Measurements from ENCODE around the gene RNF32.

Gene RNF32

DNA sequence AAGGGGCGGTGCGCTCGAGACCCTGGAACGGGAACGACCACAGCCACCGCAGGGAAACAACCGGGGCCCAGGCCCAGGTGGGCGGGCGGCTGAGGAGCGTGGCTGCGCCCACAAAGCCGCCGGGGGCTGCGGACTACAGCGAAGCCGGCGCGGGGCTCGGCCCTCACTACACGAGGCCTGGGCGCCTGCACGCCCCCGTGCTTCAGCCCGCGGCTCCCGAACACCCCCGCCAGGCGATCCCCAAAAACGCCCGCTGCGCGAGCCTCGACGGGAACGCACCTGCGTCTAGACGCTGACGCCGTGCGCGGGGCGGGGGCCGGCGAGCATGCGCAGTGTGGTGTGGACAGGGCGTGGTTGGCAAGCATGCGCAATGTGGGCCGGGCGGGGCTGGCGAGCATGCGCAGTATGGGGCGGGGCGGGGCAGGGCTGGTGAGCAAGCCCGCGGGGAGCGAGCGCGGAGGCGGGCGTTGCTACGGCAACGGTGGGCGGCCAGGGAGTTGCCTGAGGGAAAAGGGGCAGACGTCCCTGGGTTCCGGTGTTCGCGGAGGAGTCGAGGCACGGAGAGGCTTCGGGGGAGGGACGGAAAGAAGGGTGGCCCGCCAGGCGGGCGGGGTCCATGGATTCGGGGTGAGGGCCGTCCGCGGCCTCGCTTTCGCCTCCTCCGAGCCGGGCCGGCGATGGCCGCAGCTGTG, at the start of gene RNF32:
Gene RNF32 (plus strand): TSS at position 518 of the 692 bp plus-strand sequence. CDS start 3,104 bp downstream, outside the sequence.
- DNase-seq, result peak; percentile 91

DNA sequence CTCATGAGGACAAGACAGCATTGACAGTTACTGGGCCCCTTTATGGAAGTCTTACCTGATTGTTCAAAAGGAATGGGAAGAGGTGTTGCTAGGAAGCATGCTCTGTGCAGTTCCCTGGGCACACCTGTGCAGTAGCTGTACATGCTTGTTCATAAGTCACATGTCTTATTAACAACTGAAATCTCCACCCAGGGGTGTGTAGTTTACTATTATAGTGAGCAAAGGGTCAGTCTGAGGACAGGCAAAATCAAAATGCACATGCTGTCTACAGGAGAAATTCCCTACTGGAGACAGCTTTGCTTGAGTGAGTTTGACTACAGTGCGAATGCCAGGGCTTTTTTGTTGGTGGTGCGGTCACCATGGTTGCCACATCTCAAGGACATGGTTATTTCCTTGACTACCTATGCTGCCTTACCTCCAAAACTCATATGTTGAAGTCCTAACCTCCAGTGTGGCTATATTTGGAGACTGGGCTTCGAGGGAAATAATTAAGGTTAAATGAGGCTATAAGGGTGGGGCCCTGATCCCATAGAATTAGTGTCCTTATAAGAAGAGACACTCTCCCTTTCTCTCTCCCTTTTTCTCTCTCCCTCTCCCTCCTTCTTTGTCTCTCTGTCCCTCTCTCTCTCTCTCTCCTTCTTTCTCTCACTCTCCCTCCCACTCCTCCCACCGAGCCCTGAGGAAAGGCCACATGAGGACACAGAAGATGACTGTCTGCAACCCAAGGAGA, 48.3 kb upstream of the RNF32 start:
- no peak for DNase-seq

DNA sequence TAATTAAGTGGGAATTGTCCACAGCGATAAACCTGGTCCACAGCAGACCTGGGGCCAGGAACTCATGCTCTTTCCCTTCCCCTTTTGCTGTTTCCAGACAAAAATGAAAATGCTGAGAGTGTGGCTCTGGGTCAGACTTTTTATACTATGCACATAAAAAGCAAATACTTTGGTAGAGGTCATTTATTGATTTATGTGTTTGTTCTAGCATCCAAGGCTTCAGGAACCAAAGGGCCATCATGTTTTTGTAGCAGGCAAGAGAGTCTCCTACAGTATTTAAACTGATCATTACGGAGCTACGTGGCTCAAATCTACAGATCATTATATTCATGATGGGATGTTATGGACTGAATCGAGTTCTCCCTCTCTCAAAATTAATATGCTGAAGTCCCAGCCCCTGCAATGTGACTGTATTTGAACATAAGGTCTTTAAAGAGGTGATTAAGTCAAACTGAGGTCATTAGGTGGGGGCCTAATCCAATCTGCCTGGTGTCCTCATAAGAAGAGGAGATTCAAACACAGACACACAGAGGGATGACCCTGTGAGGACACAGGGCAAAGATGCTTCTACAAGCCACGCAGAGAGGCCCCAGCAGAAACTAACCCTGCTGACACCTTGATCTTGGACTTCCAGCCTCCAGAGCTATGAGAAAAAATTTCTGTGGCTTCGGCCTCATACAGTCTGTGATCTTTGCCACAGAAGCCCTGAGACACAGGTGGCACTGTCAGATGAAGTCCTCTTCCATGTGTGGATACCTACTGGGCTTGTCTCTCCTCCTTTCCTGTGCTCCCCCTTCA, 46.1 kb upstream of the RNF32 start:
- no peak for DNase-seq

DNA sequence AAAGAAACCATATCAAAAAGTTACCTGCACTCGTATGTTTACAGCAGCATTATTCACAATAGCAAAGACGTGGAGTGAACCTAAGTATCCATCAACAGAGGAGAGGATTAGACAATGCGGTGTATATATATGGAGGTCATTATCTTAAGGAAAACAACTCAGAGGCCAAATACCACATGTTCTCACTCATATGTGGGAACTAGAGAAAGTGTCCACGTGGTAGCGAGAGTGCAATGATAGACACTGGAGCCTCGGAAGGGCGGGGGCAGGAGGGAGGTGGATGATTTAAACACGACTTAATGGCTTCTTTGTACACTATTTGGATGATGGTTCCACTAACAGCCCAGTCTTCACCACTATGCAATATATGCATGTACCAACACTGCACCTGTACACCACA, 40.1 kb upstream of the RNF32 start:
- DNase-seq, result no peak

DNA sequence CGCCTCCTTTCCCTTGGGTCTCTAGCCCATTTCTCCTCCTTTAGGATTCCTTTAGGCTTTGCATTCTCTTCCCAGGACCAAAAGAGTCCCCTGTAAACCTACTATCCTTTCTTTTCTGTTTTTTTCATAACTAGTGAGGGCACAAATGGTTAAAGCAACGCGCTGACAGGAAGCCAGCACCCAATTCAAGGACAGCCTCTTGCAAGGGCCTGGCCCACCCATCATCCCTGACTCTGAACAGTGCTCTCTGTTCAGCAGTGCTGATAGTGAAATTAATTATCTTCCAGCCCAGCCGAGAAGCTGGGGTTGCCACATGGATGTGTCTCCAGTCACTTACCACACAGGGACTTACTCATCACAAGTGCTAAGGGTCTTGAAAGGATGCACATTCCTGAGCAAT, 38.3 kb upstream of the RNF32 start:
- no peak for DNase-seq

DNA sequence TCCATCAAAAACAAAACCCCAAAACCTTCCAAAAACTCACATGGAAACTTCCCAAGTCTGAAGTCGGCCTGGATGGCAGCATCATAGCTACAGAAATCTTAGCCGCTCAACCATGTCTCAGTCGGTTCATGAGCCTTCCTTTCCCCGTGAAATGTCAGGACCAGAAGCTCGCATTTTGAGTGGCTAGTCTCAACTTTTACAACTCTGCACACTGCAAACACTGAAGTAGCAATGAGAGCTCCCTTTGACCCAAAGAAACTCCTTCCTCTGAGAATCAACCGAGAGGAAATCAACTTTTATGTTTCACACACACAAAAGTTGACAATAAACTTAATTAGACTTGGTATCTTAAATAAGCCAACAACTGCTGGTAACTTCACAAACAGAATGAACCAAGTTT, 37.6 kb upstream of the RNF32 start:
- DNase-seq, result no peak

DNA sequence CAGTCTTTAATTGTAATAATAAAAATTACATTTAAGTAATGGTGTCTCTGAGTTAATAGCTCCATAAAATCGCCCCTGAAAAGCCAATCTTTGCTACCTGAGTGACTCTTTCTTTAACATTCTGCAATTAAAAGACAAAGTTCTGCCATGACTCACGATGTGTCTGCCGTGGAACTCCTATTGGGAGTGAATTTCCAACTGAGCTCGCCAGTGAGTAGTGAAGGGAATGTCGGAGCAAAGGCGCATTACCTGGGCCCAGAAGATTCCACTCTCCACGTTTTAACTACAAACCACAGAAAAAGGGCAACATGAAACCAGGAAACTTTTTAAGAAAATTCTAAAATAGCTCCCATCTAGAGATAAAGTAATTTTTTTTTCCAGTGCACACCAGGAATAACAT, 36.9 kb upstream of the RNF32 start:
- no peak for DNase-seq

DNA sequence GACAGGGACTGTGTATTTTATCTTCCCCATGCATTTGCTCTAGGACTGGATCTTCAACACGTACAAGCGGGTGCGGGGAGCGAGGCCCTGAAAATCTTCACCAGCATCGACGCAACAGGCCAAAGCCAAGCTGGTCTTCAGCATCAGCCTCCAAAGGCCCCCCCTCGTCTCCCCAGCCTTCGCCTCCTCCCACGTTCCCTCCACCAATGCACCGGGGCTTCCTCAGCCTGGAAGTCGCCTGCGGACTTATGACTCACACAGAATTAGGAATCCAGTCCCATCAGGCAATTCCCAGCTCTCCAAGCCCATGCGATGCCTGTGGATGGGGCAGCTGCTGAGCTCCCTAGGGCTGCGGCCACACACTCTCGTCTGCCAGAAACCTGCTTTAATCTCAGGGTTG, 36.3 kb upstream of the RNF32 start:
- DNase-seq, result no peak

DNA sequence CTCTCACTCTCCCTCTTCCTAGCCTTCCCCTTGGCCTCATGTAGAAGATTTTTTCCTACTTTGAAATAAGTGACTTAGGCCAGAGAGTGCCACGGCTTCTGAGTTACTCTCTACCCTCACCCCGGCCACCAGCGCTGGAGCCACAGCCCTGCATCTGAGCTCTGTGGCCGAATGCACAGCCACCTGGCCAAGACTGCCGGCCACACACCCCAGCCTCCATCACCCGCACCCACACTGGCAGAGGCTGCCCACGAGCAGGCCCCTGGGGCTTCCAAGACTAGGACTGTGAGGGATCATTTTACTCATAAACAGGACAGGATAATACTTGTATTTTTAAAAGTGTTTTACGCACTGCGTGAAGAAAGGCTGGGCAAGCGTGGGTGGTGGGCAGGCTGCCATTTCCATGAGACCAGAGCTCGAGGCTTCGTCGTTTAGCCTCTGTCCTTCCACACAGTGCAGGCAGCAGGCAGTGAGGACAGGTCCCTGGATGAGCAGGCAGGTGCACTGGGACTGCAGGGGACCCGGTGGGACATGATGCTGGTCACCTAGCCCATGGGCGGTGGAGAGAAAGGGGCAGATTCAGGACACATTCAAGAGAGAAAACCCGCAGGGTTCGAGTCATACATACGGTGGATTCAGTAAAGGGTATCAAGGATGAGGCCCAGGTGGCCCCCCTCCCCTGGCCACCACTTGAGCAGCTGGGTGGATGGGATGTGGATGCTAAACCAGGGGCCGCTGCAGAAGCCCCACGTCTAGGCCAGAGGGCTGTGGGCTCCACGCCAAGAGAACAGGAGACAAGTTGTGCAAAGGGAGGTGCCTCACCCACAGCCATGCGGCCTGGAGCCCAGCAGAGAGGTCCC, 35.5 kb upstream of the RNF32 start:
- DNase-seq, result no peak

DNA sequence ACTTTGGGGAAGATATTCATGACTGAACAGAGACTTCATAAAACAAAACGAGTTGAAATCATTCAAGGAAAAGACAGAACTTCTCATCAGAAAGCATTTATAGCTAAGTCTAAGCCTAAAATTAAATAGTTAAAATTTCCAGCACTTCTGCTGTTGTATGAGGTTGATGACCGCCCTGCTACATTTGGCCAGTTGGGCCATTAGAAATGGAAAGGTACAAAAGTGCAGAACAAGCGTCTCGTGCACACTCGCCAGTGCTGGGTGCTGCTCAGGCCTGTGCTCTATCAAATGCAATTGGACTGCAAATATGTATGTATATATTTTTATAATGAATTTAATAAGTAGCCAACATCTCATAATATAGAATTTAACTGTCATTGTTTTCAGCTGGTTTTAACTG, 34.4 kb upstream of the RNF32 start:
- no peak for DNase-seq

DNA sequence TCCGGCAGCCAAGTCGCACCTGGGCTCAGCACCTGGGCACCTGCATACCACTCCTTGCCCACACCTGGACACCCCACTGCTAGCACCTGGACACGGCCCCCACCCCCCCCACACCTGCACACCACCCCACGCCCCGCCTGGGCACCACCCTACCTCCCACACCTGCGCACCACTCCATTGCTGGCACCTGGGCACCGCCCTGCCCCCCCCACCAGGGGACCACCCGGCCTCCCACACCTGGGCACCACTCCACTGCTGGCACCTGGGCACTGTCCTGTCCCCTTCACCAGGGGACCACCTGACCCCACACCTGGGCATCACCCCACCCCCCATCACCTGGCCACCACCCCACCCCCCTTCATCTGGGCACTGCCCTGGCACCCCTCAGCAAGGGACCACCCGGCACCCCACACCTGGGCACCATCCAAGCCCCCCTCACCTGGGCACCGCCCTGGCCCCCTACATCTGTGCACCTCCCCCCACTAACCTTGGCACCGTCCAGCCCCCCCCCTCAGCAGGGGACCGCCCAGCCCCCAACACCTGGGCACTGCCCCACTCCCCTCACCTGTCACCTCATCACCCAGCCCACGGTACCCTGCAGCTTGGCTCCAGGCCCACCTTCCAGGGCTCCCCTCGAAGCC, 33.8 kb upstream of the RNF32 start:
- DNase-seq, result no peak

DNA sequence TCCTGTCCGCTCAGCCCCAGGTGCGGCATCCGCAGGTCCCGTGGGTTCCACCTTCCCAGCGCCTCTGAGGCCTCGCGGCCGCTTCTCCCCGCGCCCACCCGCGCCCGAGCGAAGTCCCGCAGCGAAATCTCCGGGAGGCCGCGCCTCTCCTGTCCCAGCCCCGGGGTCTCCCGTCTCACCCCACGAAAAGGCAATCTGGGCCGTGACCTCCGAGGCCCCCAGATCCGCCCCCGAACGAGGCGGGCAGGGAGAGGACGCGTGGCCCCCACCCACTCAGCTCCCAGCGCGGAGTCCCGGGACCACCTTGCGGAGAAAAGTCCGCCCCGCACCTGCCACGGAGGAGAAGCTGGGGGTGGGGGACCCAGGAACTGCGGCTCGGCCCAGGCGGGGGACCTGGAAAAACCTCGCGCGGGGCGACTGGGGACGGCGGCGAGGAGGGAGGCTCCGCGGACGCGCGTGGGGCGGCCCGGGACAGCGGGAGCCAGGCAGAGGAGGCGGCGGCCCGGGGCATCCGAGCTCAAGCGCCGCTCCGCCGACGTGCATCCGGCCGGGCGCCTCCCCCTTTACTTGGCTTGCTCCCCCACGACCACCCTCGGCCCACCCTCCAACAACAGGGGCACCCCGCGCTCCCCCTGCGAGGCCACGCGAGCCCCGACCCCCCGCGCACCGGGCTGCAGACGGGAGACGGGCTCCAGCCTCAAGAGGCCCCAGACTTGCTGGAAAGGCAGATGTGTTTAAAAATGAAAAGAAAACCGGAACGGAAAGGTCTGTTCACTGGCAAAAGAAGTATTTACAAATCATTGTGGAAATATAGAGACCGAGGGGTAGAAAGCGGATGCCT, 33.0 kb upstream of the RNF32 start:
- DNase-seq, result no peak

DNA sequence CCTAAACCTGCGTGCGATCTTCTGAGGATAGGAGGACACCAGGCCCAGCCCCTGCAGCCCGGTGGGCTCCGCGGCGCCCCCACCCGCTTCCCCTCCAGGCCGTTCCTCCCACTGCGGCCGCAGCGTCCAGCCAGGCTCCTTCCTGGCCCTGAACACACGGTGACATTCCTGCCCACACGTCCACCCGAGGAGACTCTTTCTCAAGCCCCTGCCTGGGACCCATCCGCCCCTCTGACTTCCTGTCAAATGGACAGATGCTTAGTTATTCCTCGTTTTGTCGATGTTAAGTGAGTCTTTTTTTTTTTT, 32.4 kb upstream of the RNF32 start:
- DNase-seq, result no peak

DNA sequence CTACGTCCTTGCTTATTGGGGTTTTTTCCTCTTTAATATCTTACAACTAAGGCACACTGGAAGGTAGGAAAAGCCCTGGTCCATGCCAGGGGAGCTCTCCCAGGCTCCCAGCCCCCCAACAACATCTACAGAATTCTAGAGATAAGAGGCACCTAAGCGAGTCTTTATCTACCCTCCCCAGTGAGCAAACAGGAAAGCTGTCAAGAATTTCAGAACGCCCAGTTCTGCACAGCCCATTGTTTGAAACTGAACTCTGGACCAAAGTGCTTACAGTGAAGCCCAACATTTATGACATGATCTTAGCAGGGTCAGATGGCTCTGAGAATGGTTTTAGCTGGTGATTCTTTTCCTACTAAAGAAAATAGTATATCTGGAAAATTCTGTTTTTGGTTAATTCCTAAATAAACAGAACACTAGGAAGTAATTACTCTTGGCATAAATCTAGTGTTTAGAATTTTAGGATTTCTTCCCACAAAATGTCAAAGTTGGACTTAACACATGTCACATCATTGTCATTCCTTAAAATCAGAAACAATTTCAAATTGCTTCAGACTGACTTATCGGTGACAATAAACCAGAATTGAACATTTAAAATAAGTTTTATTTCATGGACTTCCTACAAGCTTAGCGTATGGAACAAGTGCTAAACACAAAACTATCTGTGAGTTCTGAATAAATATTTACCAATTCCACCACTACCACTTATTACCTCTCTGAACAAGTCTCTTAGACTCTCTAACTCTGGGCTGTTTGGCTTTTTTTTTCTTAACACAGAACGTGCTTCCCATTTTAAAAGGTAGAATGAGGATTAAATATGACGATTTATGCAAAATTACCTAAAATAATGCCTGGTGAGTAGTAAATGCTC, 31.3 kb upstream of the RNF32 start:
- no peak for DNase-seq

DNA sequence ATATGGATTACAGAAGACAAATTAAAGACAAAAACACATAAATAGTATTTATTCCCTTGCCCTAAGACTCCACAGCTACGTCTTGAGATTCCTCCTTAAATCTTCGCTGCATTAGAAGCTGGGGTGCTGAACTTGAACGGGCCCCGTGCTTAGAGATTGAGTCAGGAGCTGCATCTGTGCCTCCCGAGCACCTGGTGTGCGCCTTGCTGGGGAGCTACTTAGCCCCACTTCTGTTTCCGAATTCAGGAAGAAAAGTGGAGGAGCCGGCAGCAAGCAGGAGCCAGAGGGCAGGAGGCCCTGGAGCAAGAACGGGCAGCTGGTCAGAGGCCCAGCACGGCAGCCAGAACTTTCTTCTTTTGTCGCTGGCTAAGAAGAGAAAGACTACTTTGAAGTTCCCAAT, 30.4 kb upstream of the RNF32 start:
- no peak for DNase-seq

DNA sequence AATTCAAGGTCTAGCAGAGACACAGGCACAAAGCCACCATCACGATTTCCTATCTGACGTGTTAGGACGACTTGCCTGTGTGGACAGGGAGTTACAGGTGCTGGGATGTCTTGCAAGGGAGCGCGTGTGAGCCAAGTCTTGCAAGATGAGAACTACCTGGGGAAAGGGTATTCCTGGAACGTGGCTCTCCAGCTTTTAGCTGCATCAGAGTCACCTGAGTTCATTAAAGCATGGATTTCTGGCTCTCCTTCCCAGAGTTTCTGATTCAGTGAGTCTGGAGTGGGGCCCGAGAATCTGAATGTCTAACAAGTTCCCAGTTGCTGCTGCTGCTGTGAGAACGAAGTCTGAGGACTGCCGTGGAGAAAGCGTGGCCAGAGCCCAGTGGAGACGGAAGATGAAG, 30.0 kb upstream of the RNF32 start:
- no peak for DNase-seq

DNA sequence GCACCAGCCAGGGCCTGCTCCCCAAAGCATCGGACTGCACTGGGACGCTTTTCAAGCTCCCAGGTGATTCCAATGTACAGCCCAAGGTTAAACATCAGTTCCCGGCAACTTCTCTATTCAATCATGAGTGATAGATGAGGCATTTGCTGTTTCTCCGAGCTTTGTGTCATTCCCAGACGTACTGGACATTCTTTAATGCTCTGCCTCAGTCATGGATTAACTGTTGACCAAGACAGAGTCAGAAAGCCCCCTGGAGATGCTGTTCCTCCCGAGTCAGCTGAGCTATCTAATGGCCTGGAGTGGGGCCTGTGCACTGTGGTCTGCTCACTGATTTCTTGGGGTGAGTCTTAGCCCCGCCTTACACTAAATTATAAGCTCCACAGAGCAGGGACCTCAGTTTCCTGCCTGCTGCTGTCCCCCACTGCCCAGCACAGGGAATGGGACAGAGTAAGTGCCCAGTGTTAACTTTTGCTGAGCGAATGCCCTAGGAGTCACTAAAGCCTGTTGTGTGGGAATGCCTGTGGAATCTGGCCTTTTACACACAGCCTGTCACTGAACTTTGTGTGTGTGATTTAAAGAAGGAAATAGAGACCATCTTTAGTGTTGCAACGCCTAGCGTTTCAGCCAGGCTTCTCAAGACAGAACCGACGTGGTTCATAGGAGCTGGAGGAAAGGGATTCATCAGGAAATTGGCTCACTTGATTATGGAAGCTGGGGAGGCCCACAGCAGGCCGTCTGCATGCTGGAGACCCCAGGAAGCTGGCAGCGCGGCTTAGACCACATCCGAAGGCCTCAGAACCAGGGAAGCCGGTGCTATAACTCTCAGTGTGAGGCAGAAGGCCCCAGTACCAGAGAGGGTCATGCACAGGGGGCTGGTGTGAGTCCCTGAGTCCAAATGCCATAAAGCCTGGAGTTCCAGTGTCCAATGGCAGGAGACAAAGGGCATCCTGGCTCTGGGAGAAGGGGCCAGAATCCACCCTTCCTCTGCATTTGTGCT, 29.3 kb upstream of the RNF32 start:
- no peak for DNase-seq

DNA sequence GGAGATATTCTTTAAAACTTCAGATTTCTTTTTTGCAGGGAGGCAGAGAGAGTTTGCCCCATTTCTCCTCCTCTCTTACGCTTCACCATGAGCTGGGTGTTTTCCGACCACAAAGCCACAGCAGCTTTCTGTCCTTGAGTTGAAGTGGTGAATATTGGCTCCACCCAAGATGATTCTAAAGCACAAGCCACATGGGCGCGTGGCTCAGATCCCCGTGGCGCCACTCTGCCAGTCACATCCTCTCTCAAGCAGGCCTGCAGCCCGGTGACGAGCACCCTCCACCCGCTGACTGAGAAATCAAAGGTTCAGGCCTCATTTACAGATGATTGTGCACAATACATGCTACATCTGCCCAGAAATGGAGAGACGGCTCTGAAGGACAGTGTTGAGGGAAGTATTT, 27.6 kb upstream of the RNF32 start:
- DNase-seq, result peak; percentile 66
